NCI-H2107 (cell line): ENCODE data around the gene FAM185A.
"Not testable (repeated sequence)": the region's sequence is repeated elsewhere in the genome, so short reads cannot be mapped to it uniquely, and the experiment has no call there.

ENCODE experiments used
- DNase-seq: peaks from one replicate; lab custom pipeline; 2025; lab: John Stamatoyannopoulos, UW

FAM185A gene

DNA sequence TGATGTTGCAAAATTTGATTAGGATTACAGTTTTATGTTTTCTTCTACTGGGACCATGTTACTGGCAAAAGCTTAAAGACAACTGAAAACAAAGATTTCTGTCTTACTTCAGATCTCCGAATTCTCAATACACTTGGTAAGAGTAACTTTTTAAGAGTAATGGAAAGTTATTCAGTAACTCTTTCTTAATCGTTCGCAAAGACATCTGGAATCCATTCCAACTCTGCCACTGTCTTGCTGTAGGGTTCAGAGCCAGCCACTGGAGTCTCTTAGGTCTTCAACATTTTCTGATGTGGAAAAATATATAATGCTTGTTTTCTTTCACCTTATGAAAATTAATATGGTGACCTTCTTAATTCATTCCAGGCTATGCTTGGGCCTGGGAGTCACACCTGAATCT lies 29.9 kb downstream of the FAM185A start:
- not testable (repeated sequence) for DNase-seq

DNA sequence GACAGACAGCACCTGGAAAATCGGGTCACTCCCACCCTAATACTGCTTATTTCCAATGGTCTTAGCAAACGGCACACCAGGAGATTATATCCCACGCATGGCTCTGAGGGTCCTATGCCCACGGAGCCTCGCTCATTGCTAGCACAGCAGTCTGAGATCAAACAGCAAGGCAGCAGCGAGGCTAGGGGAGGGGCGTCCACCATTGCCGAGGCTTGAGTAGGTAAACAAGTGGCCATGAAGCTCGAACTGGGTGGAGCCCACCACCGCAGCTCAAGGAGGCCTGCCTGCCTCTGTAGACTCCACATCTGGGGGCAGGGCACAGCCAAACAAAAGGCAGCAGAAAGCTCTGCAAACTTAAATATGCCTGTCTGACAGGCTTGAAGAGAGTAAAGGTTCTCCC lies 32.1 kb downstream of the FAM185A start:
- DNase-seq: not testable (repeated sequence)

DNA sequence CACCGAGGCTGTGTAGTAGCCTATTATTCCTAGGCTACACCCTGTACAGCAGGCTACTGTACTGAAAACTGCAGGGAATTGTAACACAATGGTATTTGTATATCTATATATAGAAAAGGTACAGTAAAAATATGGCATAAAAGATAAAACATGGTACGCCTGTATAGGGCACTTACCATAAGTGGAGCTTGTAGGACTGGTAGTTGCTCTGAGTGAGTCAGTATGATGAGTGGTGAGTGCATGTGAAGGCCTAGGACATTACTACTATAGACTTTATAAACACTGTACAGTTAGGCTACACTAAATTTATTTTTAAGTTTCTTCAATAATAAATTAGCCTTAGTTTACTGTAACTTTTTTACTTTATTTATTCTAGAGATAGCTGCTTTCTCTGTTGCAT lies 40.0 kb downstream of the FAM185A start:
- DNase-seq: not testable (repeated sequence)

DNA sequence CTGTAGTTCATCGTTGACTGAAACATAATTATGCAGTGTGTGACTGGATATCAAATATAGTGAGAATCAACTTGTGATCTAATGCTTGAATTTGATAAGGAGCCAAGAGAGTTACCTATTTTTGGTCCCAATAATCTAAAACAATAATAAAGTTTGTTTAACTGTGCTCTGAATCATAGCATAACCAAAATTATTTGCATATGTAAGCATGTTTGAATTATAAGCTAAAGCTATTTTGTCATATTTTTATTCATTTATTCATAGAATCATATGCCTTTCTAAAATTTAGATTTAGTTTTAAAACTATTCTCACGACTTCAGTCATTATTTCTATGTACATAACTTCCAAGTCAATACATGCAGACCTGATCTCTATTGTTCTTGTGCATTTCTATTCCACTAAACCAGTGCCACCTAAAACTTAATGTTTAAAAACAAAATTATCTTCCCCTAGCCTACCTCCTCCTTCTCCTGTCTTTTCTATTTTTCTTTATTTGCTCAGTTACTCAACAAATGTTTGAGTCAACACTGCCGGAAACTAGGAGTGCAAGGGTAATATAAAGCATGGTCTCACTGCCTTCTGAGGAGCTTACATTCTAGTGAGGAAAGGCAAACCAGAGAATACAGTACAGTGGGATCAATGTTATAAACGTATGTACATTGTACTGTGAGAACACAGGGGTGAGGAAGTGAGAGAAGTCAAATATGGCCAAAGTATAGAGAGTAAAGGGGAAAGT lies 41.7 kb downstream of the FAM185A start:
- not testable (repeated sequence) for DNase-seq

DNA sequence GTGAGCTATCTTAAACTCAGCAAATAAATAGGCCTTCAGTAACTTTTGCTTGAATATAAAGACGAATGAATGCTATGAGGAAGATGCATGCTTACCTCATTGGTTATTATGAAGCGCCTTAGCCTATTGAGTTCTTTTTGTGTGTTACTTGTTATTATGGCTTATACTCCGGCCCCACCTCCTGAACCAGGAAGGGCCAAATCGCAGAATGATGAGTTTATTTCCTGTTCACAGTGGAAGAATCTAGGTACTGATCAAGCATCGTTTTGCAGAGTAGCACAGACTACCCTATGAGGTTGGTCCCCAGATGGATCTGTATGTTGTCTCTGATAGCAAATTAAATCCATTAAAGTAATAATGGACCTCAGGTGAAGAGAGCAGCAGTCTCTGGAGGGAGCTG lies 42.6 kb downstream of the FAM185A start:
- not testable (repeated sequence) for DNase-seq

DNA sequence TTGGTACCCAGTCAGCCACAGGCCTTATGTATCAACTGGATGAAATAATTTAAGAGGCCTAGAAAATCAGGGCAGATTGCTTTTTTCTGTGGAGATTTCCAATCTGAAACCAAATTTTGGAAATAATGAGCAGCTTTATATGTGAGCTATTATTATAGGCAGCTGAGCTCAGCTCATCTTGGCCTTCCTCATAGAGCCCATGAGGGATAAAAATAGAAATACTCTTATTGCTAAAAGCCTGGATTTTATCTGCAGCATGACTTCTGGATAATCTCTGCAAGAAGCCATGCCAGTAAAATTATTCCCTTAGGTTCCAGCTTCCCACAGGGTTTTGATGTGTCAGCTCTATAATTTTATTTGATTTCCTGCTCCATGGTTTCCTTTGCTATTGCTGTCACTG lies 43.0 kb downstream of the FAM185A start:
- DNase-seq: not testable (repeated sequence)

DNA sequence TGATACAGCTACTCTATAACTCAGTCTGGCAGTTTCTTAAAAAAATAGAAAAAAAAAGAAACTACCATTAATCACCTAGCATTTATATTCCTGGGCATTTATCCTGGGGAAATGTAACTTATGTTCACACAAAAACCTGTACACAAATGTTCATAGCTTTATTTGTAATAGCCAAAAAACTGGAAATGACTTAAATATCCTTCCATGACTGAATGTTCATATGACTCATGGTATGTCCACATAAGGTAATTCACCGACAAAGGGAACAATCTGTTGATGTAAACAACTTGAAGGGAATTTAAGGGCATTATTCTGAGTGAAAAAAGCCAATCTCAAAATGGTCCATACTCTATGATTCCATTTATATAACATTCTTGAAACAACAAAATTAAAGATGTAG lies 45.8 kb downstream of the FAM185A start:
- DNase-seq: not testable (repeated sequence)

DNA sequence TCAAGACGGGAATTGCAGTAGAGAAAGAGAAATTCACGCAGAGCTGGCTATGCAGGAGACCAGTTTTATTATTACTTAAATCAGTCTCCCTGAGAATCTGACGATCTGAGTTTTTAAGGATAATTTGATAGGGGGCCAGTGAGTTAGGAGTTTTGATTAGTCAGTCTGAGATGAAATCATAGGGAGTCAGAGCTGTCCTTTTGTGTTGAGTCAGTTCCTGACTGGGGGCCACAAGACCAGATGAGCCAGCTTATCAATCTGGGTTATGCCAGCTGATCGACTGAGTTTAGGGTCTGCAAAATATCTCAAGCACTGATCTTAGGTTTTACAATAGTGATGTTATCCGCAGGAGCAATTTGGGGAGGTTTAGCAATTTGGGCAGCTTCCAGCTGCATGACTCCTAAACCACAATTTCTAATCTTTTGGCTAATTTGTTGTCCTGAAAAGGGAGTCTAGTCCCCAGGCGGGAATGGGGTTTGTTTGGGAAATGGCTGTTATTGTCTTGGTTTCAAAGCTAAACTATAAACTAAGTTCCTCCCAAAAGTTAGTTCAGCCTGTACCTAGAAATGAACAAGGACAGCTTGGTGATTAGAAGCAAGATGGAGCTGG lies 47.3 kb downstream of the FAM185A start:
- DNase-seq: not testable (repeated sequence)

DNA sequence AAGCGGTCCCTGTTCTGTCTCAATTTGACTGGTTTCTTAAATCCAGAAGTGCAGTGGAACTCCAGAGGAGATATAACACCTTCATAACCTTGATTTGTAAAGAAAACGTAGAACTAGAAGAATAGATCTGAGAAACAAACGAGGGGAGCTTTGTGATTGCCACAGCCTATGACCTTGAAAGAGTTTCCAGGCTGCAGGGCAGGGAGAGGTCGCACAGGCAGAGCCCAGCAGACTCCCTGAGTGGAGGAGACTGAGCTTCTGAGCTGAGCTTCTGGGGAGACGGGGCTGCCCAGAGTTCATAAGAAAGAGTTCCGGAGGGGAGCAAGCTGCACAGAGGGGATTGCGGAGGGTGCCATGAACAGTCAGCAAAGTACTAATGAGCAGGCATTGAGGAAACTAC lies 57.8 kb downstream of the FAM185A start:
- DNase-seq: no peak

DNA sequence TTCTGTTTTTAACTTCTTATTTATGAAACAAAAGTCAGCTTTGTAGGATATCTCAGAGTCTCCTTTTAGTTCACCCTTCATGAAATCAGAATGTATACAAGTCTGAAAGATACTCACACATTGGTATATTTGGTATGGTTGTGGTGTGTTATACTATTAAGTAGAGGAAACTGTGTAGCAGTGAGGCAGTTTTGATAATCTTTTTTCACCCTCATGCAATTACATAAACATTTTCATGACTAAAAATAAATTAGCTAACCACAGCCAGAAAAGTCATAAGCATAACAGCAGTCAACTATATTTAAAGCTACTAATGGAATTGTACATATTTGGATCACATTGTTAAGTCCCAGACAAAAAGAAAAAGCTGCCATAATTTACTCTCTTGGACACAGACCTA lies 62.1 kb downstream of the FAM185A start:
- DNase-seq: no peak

DNA sequence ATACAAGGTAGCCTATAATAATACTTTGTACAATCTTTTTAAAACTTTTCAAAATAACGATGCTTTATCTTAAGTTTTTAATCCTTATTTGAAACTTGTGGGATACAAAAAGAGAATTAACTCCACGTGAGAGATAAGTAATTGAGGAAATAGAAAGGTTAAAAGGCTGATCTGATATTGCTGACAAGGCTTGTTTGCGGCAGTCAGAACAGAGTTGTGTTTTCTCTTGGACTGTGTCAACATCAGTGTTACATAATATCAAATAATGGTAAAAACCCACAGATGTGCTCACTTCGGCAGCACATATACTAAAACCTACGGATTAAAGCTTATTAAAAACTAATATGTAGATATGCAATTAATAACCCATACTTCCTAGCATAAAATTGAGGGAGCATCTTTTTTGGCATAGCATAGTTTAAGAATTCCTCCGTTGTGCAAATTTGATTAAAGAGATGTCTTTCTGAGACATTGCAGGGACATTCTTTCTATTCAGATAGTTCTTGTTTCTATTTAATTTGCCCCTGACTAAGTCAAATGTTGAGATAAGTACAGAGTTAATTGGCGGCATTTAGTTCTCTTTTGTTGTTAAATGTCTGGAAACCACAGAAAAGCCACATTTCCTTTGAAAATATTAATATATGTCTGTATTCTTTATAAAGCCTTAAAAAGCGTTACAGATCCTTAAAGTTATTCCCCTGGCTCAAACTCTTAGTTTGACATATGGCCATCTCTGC lies 63.3 kb downstream of the FAM185A start:
- DNase-seq: no peak

DNA sequence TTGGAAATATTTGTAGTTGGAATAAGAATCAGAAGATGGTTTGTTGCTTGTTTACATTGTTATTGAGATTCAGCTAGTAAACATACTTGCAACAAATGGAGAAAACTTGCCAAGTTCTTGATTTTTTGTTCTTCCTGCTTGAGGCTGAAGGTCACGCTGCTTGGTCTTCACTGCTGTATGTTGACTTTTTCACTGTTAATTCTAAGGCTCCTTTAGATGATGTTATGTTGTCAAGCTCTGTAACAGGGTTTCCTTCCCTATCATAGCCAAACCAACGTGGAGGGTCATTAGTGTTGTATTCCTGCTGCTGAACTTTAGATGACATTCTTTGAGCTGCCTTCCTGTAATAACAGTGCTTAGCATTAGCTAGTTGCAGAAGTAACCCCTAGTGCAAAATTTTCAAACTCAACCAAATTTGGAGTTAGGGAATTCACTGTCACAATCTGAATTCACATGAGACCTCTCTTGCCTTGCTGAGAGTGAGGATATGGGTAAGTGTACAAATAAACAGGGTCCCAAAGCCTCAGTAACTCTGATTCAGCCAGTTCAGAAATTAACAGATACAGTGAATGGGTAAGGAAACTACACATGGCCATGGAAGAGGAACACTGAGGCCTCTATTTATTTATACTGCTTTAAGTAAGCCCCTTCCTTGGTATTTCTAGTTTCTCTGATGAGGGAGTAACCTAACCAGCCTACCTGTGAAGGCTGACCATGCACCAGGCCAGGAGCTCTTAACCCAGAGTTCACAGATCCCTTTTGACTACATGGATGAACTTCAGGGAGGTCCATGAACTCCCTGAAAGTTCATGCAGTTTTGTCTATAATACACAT lies 64.6 kb downstream of the FAM185A start:
- no peak for DNase-seq

DNA sequence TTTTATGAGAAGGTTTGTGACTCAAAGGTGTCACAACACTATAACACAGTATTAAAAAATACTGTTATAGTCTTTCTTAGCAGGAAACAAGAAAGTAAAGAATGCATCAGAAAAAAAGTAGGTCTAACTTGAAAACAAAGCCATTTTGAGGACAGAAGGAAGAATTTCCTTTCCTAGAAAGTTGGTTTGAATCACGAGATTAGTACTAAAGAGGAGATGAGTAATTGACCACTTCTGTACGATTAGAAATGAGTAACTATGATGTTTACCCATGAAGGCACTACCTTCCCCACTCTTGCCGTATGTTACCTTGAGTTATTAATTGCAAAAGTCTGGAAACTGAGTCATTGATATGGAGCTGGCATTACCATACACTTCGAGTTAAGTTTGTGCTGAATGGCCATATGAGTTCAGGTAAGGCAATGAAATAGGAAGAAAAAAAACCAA lies 65.2 kb downstream of the FAM185A start:
- no peak for DNase-seq

DNA sequence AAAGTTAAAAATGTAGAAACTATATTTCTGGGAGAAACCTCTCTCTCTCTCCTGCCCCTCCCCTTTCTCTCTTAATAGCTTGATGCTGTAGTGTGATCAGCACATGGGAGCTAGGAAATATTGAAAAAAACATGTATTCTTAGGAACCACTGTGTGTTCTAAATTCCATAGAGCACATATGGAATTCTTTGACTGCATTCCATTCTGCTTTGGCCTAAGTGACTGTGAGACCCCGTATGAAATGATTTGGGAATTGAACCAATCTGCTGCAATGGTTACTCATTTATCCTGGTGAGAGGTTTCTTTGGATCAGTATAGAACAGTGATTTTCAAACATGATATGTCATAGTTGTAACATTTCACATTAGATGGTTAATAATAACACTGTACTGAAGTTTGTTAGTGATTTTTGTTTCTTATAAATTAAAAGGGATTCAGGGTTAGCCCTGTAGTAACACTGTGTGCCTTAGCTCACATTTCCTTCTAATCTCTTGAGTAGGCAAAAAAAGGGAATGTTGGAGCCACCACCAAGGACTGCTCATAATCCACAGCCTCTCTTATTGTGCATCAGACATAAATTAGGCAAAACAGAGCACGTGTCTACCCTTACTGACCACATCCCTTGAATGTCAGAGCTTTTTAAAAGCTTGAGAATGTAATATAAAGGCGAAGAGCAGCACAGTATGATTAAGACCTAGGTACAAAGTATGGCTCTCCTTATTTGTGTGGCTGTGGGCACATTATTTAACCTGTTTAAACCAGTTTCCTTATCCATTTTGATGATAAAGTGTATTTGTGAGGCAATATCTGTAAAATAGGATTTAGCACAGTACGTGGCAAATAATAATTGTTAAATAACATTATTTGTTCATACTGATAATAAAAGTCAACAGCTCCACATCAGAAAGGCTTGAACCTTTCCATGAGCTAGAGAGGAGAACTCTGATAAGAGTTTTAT lies 69.1 kb downstream of the FAM185A start:
- DNase-seq: no peak

DNA sequence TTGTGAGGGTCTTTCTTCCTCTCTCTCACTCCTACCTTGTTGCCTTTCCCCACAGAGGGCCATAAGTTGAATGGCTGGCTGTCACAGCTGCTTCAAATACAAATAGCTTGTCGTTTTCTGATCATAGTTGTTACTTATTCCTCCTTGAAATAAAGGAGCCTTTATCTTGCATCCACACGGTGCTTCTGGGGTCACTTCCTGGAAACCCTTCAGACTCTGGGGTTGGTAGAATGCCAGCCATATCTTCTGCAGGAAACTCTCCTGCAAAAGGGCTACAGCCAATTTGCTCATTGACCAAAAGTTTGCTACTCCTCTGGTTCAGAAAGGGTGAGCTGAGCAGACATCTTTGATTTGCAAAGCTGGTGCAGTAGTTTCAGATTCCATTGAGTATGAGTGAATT lies 70.4 kb downstream of the FAM185A start:
- no peak for DNase-seq

DNA sequence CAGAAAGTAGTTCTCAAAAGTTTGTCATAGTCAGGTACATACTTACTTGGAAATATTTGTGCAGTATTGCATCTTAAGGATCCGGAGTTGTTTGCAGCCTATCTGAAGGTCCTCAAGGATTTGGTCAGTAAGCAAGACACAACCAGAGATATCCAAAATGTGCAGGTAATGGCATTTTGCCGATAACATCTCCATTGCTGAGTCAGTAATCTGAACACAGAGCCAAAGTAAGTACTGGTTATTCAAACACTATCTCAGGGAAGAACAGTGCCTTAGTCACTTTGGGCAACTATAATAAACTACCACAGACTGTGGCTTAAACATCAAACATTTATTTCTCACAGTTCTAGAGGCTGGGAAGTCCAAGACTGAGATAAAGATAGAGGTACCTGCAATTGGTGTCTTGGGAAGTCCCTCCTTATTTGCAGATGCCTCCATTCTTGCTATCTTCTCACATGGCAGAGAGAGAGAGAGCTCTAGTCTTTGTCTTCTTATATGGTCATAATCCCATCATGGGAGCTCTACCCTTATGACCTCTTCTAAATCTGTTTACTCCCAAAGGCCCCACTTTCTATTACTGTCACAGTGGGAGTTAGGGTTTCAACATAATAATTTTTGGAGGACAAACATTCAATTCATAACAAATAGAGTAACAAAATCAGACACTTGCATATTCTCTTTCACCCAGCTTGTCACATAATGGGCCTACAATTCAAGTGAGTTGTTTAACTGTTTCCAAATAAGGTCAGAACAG lies 73.4 kb downstream of the FAM185A start:
- DNase-seq: no peak

DNA sequence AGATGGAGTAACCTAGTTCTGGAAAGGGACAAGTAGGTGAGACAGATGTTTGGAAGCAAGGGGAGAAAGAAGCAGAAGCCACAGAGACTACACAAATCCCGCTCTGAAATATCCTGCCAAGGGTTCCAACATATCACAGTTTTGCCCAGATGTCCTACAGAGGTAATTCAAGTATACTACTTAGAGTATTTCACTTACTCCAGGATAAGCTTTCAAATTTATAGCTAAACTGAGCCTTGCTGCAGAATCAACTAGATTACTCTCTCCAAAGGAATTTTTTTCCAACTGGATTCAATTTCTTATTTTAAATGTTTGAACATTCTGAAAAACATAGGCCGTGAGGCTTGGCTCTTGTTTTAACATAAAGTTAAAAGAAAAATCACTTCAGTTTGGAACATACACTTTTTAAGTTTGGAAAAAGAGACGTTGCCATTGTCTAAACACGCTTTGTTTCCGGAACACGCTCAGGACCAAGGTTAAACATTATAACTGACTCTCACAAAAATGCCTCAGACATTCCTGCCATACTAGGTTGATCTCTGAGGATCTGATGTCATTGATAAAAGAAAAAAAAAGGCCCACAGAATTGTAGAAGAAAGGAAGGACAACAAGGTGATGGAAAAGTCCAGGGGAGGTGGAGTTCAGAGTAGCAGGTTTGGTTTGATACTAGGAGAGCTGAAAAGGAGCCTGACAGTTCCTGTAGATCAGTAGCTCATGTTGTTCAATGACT lies 74.8 kb downstream of the FAM185A start:
- DNase-seq: no peak

DNA sequence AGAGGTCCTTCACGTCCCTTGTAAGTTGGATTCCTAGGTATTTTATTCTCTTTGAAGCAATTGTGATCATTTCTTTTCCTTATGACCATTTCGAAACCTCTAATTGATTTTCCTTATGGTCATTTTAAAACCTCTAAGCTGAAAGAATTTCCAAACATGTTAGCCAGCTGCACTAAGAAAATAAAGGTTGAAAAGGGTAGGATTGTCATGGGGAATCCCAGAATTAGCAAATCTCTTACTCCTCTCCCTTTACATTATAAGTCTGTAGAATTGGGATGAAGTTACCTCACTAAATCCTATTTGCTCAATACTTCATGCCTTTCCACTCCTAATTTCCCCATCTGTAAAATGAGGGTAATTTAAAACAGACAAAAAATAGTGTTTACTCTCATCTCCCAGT lies 79.5 kb downstream of the FAM185A start:
- DNase-seq: no peak

DNA sequence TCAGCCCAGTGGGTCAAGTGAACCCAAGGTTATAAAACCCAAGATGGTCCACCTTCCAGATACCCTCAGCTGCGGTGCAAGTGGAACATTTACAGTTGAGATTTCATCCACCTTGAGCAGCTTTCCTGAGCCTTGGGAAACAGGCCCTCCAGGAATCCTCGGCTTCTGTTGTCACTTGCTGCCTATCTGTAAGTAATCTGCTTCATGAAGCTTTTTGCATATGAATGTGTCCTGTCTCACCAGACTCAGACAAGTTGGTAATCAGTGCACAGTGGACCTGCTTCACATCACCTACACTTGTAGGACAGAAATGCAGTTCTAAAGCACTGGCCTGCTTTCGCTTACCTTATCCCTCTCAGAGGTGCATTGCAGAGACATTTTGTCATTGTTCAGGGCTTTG lies 80.3 kb downstream of the FAM185A start:
- no peak for DNase-seq

DNA sequence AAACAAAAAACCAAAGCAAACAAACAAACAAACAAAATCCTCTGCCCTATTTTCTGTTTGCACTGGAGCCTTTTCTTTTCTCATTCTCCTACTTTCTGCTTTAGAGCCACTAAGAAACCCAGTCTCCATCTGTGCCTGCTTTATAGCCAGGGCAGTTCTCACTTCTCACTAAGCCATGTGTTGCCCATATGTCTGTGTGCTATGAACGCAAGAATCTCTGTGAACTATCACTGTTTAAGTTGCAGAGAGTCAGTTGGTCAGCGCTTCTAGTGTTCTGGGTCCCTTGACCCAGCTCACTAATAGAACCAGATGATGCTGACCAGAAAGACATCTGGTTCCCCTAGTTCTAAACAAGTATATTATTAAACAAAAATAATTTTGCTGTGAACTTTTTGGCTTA lies 81.4 kb downstream of the FAM185A start:
- DNase-seq: no peak
